ENCODE data around the gene NEK11.

- TF ChIP-seq FOXK2 (IDR thresholded peaks at IDR 0.05) (no peak), FOXM1 (IDR thresholded peaks at IDR 0.05; ENCODE audit: borderline replicate concordance) (no peak), ELF4 (IDR thresholded peaks at IDR 0.05) (no peak), BHLHE40 (IDR thresholded peaks at IDR 0.05; ENCODE audit: borderline replicate concordance) (no peak), HDGF (IDR thresholded peaks at IDR 0.05; ENCODE audit: borderline replicate concordance) (no peak), SP1 (IDR thresholded peaks at IDR 0.05) (no peak)
Observed at GRCh38 chr3:131217296-131217741, 190.6 kb downstream of the NEK11 start.

All from HEK293T (cell line).